Testis (tissue), 3 donors: ENCODE measurements around the gene MINDY3. TPM values are rescaled to one million over a fixed set of nuclear protein-coding genes. Genes with fewer than 3 reads are reported as not detected.

Experiments
- DNase-seq: peaks from one replicate; pipeline ENCODE4 v3.0.0-alpha.2; 2019
- H3K27ac ChIP-seq, 2 donors: fragments of 200-600 bp; sonication (generic); one replicate each; pipeline ENCODE4 v1.5.1; 2019
- H3K27me3 ChIP-seq: fragments of 200-600 bp; sonication (generic); one replicate; pipeline ENCODE4 v1.5.1; 2019
- H3K36me3 ChIP-seq: fragments of 200-600 bp; sonication (generic); one replicate; pipeline ENCODE4 v1.5.1; 2017; ENCODE audit warnings: low read depth; ENCODE audit errors: missing control alignments
- H3K4me1 ChIP-seq: fragments of 200-600 bp; sonication (generic); one replicate; pipeline ENCODE4 v1.5.1; 2019
- H3K4me3 ChIP-seq, 2 donors: fragments of 200-600 bp; sonication (generic); one replicate each; pipeline ENCODE4 v1.5.1; 2017 to 2019
- H3K9me3 ChIP-seq: fragments of 200-600 bp; sonication (generic); one replicate; pipeline ENCODE4 v1.5.1; 2017
- POLR2A ChIP-seq: fragments of 450-650 bp; IDR thresholded peaks from one replicate; pipeline ENCODE4 v1.6.1; 2017; ENCODE audit warnings: antibody characterized with exemption, mild to moderate bottlenecking, moderate library complexity
- WGBS, 2 donors: methylation state at CpG; one replicate each; pipeline ENCODE4 v1.1.5; 2018; 5-methylcytosine and 5-hydroxymethylcytosine counted together
- intact Hi-C: fragments of 100-400 bp; cut with DNase I; formaldehyde crosslinking; loops from one replicate; pipeline ENCODE4 v1.15.1; 2023; ENCODE audit warnings: low total_unique reads
- polyA plus RNA-seq: library from polyadenylated mRNA; stranded (reverse); fragments of 350-450 nt; fragmentation: Illumina TruSeq; extraction: RNeasy Lipid Tissue Mini Kit (QIAGEN cat#74804); gene quantifications from one replicate; pipeline ENCODE4 v1.2.3, GENCODE V29; 2014; ENCODE audit warnings: low read depth, low replicate concordance; ENCODE audit not compliant: insufficient read depth
- total RNA-seq, 2 donors: library from RNA; depleted of rRNA; stranded (reverse); fragments of >200 nt; gene quantifications; one replicate each; pipeline ENCODE4 v1.2.3, GENCODE V29; 2016
- TF ChIP-seq, protein P1 (sequence below), 3 experiments: fragments of 450-650 bp in 2 of 3; fragments of 200-600 bp in 1 of 3; sonication (generic) in 1 of 3; IDR thresholded peaks; one replicate each; pipeline ENCODE4 v1.5.1; 2016 to 2019; ENCODE audit warnings: antibody characterized with exemption in 3 of 3, mild to moderate bottlenecking in 2 of 3, moderate library complexity in 1 of 3

The MINDY3 gene
- total and polyA plus RNA-seq, 3 donors from 2014 or later: 33.9 to 39.8 (median 39.6) TPM

DNA sequence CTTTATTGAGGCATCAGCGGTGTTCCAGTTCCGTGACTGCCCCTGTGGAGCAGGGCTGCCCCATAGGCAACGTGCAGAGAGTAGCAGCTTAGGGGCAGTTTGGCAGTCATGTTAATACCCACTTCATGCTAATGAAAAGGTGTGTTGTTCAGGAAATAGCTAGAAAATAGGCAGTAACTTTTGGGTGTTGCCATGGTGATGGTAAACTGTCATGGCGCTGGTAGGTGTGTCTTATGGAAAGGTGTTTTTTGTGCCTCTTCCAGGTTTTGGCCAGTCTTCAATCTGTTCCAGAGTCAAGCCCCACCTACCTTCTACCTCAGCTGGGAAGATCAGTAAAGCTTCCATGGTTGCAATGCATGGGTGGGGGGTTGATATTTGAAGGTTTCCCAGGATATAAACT, 36.3 kb upstream of the MINDY3 start:
- Histone ChIP-seq H3K27ac (no peak overlapping the region), H3K36me3 (no peaks in the 10 kb centered on the region), H3K4me1 (no peaks in the 10 kb centered on the region), H3K4me3 (no peak overlapping the region), H3K27me3 (no peaks in the 10 kb centered on the region), H3K9me3 (no peaks in the 10 kb centered on the region)
- WGBS, 2 donors: 88 to 93% methylated on average over 4 of the region's 4 CpGs
- no peak for TF ChIP-seq POLR2A
- TF ChIP-seq, protein P1, sequence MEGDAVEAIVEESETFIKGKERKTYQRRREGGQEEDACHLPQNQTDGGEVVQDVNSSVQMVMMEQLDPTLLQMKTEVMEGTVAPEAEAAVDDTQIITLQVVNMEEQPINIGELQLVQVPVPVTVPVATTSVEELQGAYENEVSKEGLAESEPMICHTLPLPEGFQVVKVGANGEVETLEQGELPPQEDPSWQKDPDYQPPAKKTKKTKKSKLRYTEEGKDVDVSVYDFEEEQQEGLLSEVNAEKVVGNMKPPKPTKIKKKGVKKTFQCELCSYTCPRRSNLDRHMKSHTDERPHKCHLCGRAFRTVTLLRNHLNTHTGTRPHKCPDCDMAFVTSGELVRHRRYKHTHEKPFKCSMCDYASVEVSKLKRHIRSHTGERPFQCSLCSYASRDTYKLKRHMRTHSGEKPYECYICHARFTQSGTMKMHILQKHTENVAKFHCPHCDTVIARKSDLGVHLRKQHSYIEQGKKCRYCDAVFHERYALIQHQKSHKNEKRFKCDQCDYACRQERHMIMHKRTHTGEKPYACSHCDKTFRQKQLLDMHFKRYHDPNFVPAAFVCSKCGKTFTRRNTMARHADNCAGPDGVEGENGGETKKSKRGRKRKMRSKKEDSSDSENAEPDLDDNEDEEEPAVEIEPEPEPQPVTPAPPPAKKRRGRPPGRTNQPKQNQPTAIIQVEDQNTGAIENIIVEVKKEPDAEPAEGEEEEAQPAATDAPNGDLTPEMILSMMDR (IDR thresholded peaks at IDR 0.05): no peak
- DNase-seq: no peak
- intact Hi-C loops: no loop called here

DNA sequence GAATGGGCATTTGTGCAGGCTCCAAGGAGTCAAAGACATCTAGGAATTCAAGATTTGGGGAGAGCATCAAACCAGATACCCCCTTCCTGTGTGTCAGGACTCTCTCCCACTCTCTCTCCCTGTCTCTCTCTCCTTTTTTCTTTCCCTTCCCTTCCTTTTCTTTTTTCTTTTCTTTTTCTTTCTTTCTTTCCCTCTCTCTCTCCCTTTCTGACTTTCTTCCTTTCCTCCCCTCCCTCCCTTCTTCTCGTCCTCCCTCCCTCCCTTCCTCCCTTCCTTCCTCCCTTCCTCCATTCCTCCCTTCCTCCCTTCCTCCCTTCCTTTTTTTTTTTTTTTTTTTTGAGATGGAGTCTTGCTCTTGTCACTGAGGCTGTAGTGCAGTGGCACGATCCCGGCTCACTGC, 24.1 kb upstream of the MINDY3 start:
- intact Hi-C loops: no loop called here
- DNase-seq: no peak
- Histone ChIP-seq H3K27me3 (no peaks in the 10 kb centered on the region), H3K36me3 (no peaks in the 10 kb centered on the region), H3K27ac (no peak overlapping the region), H3K4me1 (no peaks in the 10 kb centered on the region), H3K4me3 (no peak overlapping the region), H3K9me3 (no peaks in the 10 kb centered on the region)
- TF ChIP-seq POLR2A: no peak
- TF ChIP-seq, protein P1 (IDR thresholded peaks at IDR 0.05): no peak
- 86 to 93% methylated on average over 3 of the region's 3 CpGs for WGBS, 2 donors

DNA sequence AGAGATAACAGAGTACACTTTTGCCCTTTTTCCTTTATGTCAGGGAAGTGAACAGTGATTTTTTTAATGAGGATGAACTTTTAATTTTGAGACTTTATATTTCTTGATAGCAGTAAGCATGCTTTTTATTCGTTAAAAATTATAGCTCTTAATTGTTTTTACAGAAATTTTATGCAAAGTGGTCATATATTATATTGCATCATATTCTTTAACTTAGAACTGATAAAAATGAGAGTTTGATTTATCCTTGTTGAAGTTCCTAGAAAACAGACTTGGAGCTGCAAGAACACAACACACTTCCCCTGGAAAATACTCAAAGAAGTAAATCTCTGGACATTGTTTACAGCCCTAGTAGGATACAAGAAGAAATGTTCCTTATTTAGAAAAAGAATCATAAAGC, 21.2 kb upstream of the MINDY3 start:
- TF ChIP-seq POLR2A: no peak
- TF ChIP-seq, protein P1 (IDR thresholded peaks at IDR 0.05): no peak
- no peaks in the 10 kb centered on the region for H3K27me3 ChIP-seq
- H3K27ac ChIP-seq: no peak overlapping the region
- no peak for DNase-seq
- 46 to 51% methylated on average over 1 of the region's 1 CpG for WGBS, 2 donors
- no peaks in the 10 kb centered on the region for H3K4me1 ChIP-seq
- no peaks in the 10 kb centered on the region for H3K9me3 ChIP-seq
- no peak overlapping the region for H3K4me3 ChIP-seq
- intact Hi-C loops: no loop called here
- H3K36me3 ChIP-seq: no peaks in the 10 kb centered on the region

DNA sequence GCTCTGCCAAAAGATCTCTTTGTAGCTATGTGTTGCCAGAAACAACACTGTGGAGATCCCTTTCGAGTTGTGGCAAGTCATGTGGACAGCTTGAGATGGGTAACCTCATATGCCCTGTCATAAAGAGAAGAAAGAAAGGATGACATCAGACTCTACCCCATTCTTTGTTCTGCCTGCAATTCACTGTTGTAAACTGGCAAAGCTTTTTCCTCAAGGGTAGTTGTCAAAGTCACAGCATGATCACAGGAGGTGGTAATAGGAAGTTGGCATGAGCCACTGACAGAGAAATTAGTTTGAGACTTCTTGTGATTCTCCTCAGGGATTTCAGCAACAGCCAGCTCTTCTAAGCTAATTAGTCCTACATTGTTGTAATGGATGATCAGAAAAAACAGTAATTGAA, 19.4 kb upstream of the MINDY3 start:
- Histone ChIP-seq H3K4me3 (no peak overlapping the region), H3K27me3 (no peaks in the 10 kb centered on the region), H3K36me3 (no peaks in the 10 kb centered on the region), H3K27ac (no peak overlapping the region), H3K9me3 (no peaks in the 10 kb centered on the region), H3K4me1 (no peaks in the 10 kb centered on the region)
- intact Hi-C loops: no loop called here
- DNase-seq: no peak
- 46 to 52% methylated on average over 1 of the region's 1 CpG for WGBS, 2 donors
- TF ChIP-seq, protein P1 (IDR thresholded peaks at IDR 0.05): no peak
- TF ChIP-seq POLR2A: no peak

DNA sequence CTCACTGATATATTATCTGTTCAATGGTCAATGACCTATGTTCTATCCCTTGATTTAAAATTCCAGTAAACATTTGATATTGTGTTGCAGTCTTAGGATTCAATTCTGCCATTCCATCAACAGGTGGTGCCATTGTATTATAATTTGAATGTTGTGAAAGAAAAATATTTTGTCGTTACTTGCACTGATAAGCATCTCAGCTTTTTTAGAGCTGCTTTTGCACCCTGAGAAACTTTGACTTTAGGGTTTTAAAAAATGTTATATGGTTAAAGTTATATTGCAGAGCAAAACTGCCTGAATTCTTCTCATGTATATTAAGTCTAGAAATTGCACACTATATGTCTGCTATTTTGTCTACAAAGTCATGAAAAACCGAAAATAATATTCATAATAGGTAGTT, 18.8 kb upstream of the MINDY3 start:
- WGBS, 2 donors: 55 to 59% methylated on average over 2 of the region's 2 CpGs
- intact Hi-C loops: no loop called here
- Histone ChIP-seq H3K9me3 (no peaks in the 10 kb centered on the region), H3K36me3 (no peaks in the 10 kb centered on the region), H3K4me3 (no peak overlapping the region), H3K27me3 (no peaks in the 10 kb centered on the region), H3K27ac (no peak overlapping the region), H3K4me1 (no peaks in the 10 kb centered on the region)
- TF ChIP-seq, protein P1 (IDR thresholded peaks at IDR 0.05): peak in 2 of 3 experiments; percentile 64 to 67
- TF ChIP-seq POLR2A: no peak
- no peak for DNase-seq
